ENCODE results near the gene COX10.
"Not testable (repeated sequence)": the region's sequence is repeated elsewhere in the genome, so short reads cannot be mapped to it uniquely, and the experiment has no call there.

DNA sequence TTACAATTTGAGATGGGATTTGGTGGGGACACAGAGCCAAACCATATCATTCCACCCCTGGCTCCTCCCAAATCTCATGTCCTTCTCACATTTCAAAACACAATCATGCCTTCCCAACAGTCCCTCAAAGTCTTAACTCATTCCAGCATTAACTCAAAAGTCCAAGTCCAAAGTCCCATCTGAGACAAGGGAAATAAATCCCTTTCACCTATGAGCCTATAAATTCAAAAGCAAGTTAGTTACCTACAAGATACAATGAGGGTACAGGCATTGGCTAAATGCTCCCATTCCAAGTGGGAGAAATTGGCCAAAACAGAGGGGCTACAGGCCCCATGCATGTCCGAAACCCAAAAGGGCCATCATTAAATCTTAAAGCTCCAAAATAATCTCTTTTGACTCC, 98.5 kb downstream of the COX10 start:
- TF ChIP-seq POLR2A, CTCF (IDR thresholded peaks at IDR 0.05): not testable (repeated sequence)

All from body of pancreas (tissue), 4 donors.